Subcutaneous adipose tissue (tissue), 4 donors: Measurements from ENCODE around the gene FKBP8. TPM values are rescaled to one million over a fixed set of nuclear protein-coding genes. Genes with fewer than 3 reads are reported as not detected.

Source experiments
- total RNA-seq, 4 donors: library from RNA; depleted of rRNA; stranded (reverse); fragments of >200 nt; gene quantifications; one replicate each; pipeline ENCODE4 v1.1.0, GENCODE V29; 2016
- TF ChIP-seq, protein P1 (sequence below): fragments of 450-650 bp; IDR thresholded peaks from one replicate; pipeline ENCODE4 v1.5.1; 2016; ENCODE audit warnings: low read depth, mild to moderate bottlenecking, control low read depth, antibody characterized with exemption, moderate library complexity

FKBP8 gene
- total RNA-seq, 4 donors from 2014 or later: 105 to 369 (median 280) TPM

DNA sequence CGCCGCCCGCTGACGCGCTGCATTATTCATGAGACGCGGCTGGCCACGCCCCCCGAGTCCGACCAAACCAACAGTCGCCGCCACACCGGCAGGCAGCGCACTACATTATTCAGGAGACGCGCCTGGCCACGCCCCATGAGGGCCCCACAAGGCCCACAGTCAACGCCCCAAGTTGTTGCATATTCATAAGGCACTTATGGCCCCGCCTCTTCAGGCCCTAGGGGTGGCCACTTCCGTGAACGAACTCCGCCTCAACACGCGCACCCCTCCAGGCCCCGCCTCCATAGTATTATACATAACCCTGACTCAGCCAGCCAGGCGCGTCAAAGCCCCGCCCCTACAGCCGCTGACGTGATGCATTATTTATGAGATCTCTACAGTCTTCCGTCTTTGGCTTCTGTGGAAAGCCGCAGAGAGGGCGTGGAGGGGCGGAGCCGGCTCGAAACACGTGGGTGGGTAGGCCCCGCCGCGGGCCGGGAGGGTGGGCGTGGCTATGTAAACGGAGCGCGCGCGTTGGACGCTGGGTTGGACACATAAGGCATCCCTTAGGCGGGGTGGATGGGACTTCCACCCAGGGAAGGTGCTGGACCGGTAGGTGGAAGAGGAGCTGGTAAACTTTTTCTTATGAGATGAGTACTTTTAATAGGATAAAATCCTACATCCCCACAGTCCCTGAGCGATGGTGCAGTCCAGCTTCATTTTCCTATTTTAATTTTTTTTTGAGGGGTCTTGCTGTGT is 21.1 kb downstream of the FKBP8 start:
- TF ChIP-seq, protein P1, sequence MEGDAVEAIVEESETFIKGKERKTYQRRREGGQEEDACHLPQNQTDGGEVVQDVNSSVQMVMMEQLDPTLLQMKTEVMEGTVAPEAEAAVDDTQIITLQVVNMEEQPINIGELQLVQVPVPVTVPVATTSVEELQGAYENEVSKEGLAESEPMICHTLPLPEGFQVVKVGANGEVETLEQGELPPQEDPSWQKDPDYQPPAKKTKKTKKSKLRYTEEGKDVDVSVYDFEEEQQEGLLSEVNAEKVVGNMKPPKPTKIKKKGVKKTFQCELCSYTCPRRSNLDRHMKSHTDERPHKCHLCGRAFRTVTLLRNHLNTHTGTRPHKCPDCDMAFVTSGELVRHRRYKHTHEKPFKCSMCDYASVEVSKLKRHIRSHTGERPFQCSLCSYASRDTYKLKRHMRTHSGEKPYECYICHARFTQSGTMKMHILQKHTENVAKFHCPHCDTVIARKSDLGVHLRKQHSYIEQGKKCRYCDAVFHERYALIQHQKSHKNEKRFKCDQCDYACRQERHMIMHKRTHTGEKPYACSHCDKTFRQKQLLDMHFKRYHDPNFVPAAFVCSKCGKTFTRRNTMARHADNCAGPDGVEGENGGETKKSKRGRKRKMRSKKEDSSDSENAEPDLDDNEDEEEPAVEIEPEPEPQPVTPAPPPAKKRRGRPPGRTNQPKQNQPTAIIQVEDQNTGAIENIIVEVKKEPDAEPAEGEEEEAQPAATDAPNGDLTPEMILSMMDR: no peak

DNA sequence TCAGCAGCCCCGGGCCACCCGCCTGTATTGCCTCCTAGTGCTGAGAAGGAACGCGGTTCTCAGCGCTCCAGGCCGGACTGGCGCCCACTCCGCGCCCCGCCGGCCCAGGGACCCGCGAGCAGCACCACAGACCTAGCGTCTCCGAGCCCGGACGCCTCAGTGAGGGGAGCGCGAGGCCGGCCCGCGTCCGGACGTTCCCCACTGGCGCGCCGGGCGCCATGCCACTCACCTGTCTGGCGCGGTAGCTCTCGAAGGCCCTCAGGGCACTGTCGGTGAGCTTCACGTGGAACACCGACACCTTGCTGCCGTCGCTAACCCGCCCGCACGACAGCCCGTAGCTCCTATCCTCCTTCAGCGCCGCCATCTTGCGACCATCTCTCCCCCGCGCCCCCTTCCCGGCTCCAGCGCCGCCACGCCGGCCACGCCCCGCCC is 21.7 kb downstream of the FKBP8 start, which contains the start of gene ELL:
Gene ELL (minus strand): TSS at position 379 of the 432 bp plus-strand sequence. CDS start 15 bp downstream, at position 364.
- TF ChIP-seq, protein P1: no peak

DNA sequence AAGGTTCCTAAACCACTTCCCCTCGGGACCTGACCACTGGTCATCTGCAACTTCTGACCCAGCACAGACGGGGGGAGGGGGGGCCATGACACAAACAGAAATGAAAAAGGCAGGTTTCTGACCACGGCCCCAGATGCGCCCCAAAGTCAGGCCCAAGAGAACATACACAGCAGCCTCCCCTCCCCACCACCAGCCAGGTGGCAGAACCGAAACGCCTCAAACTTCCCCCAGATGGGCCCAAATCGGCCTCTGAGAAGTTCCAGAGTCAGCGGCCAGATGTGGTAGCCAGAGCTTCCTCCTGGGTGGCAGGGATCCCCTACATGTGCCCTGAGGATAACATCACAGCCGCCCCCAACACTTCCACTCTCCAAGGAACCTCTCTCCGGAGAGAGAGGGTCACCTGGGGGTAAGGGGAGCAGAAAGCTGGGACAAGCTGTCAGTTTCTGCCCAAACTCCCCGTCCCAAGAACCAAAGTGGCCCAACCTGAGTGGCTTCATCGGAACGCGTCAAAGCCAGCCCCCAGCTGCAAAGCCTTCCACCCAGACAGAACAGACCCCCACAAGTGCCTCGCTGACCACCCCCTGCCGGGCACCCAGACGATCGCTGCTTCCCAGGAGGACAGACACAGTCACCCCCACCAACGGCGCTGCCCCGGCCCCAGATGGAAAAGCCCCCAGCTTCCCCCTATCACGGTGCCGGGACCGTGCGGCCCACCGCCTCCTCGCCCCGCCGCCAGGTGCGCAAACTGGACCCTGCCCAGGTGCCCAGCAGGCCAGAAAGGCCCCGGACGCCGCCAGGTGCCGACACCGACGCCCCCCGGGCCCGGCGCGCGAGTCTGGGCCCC is 22.3 kb downstream of the FKBP8 start:
- TF ChIP-seq, protein P1: no peak

DNA sequence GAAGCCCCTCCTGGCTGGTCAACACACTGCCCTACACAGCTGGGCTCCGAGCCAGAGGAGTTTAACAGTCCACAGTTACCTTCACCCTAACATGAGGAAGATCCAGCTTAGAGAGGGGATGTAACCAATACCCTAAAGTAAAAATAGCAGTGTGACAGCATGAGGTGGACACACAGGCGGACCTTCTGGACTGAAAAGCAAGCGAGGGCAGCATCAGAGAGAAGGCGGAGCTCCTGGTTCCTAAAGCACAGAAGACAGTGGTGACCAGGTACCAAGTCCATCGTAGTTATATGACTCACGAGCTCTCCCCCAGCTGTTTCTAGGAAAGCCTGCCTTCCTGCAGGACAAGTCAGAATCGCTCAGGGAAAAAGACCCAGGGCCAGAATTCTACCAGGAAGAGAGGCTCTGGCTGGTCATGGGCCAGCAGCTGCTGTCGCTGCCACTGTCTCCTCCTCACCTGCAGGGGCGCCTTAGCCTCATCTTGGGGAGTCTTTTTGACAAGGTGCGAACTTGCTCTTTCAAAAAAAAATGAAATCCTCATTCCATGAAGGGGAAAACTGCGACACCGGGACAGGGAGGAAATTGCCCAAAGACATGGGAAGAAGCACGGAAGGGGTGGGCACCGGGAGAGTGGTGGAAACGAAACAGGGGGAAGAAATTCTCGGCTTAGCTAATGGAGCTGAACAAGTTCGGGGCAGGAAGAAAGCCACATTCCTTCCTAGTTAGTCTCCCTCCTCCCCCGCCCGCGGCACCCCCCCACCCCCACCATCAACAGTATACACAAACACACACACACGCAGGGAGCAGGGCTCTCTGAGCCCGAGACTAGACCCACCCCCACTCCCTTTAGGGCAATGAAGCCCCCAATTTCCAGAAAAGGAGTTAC is 23.2 kb downstream of the FKBP8 start:
- TF ChIP-seq, protein P1: no peak

DNA sequence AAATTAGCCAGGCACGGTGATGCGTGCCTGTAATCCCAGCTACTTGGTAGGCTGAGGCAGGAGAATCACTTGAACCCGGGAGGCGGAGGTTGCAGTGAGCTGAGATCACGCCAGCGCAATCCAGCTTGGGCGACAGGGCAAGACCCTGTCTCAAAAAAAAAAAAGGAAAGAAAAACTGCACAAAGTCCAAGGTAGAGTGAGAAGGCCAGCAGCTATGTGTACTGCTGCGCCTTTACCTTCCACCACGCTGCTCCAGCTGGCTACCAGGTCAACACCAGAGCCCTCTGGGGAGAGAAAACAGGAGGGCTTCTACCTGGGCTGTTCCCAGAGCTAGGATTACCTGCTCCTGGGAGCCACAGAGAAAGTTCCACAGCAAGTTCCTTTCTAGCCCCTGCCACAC is 24.7 kb downstream of the FKBP8 start:
- TF ChIP-seq, protein P1: no peak

DNA sequence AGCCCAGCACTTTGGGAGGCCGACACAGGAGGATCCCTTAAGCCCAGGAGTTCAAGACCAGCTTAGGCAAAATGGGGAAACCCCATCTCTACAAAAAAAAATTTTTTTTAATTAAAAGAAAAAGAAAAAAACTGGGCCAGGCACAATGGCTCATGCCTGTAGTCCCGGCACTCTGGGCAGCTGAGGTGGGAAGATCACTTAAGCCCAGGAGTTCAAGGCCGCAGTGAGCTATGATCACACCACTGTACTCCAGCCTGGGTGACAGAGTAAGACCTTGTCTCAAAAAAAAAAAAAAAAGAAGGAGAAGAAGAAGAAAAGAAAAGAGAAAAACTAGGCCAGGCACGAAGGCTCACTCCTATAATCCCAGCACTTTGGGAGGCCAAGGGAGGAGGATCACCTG is 25.8 kb downstream of the FKBP8 start:
- TF ChIP-seq, protein P1: no peak
